Osteoblast (primary cell): ENCODE results near the gene SUPT16H. TPM values are rescaled to one million over a fixed set of nuclear protein-coding genes. Genes with fewer than 3 reads are reported as not detected.
"Not testable (repeated sequence)": the region's sequence is repeated elsewhere in the genome, so short reads cannot be mapped to it uniquely, and the experiment has no call there.

Source experiments
- DNase-seq: peaks from one replicate; pipeline ENCODE4 v3.0.0; 2011; ENCODE audit warnings: low spot score, mixed read lengths; ENCODE audit not compliant: insufficient read length; ENCODE audit errors: missing footprints
- H2AFZ ChIP-seq: 2 replicates; pipeline ENCODE4 v1.6.0; 2011; ENCODE audit warnings: mild to moderate bottlenecking, low read length
- H3K27ac ChIP-seq: 2 replicates; pipeline ENCODE4 v1.5.1; 2011; ENCODE audit warnings: mild to moderate bottlenecking, low read depth, low read length, moderate library complexity
- H3K27me3 ChIP-seq: 2 replicates; pipeline ENCODE4 v1.6.0; 2012; ENCODE audit warnings: mild to moderate bottlenecking, control low read depth, inconsistent platforms, low read length, moderate library complexity; ENCODE audit not compliant: insufficient read depth
- H3K36me3 ChIP-seq: 2 replicates; pipeline ENCODE4 v1.5.1; 2011; ENCODE audit warnings: mild to moderate bottlenecking, low read length, control low read depth, moderate library complexity; ENCODE audit not compliant: insufficient read depth
- H3K4me1 ChIP-seq: 2 replicates; pipeline ENCODE4 v1.5.1; 2011; ENCODE audit warnings: mild to moderate bottlenecking, low read length, control low read depth, moderate library complexity; ENCODE audit not compliant: insufficient read depth
- H3K4me2 ChIP-seq: 2 replicates; pipeline ENCODE4 v1.6.0; 2011; ENCODE audit warnings: mild to moderate bottlenecking, low read length; ENCODE audit not compliant: insufficient read depth
- H3K4me3 ChIP-seq: fragments of 200-600 bp; sonication (generic); 3 replicates; pipeline ENCODE4 v1.5.1; 2012; ENCODE audit warnings: mild to moderate bottlenecking, low read length, inconsistent platforms; ENCODE audit not compliant: insufficient read depth
- H3K79me2 ChIP-seq: 2 replicates; pipeline ENCODE4 v1.6.0; 2012; ENCODE audit warnings: mild to moderate bottlenecking, low read length, control low read depth, inconsistent platforms; ENCODE audit not compliant: insufficient read depth
- H3K9me3 ChIP-seq: 2 replicates; pipeline ENCODE4 v1.5.1; 2011; ENCODE audit warnings: low read depth, low read length, control low read depth
- H4K20me1 ChIP-seq: 2 replicates; pipeline ENCODE4 v1.6.0; 2012; ENCODE audit warnings: mild to moderate bottlenecking, low read length, control low read depth; ENCODE audit not compliant: insufficient read depth
- CTCF ChIP-seq: IDR thresholded peaks from 2 replicates; pipeline ENCODE4 v1.5.1; 2011; ENCODE audit warnings: mild to moderate bottlenecking, low read depth, low read length, moderate library complexity; ENCODE audit errors: extremely low read depth
- total RNA-seq: library from RNA; depleted of rRNA; stranded (reverse); fragments of >200 nt; gene quantifications from 2 replicates; pipeline ENCODE4 v1.2.3, GENCODE V29; 2012

Gene SUPT16H
- total RNA-seq, 1 donor = 72.0 TPM

- Histone ChIP-seq H3K4me1 (peaks cover 20% of the 10 kb centered on the region), H4K20me1 (peaks cover 10% of the 10 kb centered on the region), H3K79me2 (peaks cover 66% of the 10 kb centered on the region), H2AFZ (no peak overlapping the region), H3K27ac (peak overlapping the region; percentile 100), H3K9me3 (no peaks in the 10 kb centered on the region), H3K4me2 (peak overlapping the region; percentile 90), H3K27me3 (no peaks in the 10 kb centered on the region), H3K4me3 (peak overlapping the region; percentile 11), H3K36me3 (peaks cover 14% of the 10 kb centered on the region)
- TF ChIP-seq CTCF = no peak
- DNase-seq = no peak
Measured at GRCh38 chr14:21382095-21382494, 1.7 kb downstream of the SUPT16H start.

- H3K4me1 ChIP-seq = peaks cover 12% of the 10 kb centered on the region
- no peak for TF ChIP-seq CTCF
- H2AFZ ChIP-seq = no peak overlapping the region
- H3K9me3 ChIP-seq = no peaks in the 10 kb centered on the region
- H3K36me3 ChIP-seq = no peaks in the 10 kb centered on the region
- no peak overlapping the region for H3K27ac ChIP-seq
- DNase-seq = no peak
- peaks cover 14% of the 10 kb centered on the region for H4K20me1 ChIP-seq
- H3K27me3 ChIP-seq = no peaks in the 10 kb centered on the region
- peaks cover 94% of the 10 kb centered on the region for H3K79me2 ChIP-seq
- H3K4me2 ChIP-seq = no peak overlapping the region
- H3K4me3 ChIP-seq = no peak overlapping the region
Measured at GRCh38 chr14:21379338-21379737, 4.5 kb downstream of the SUPT16H start.

DNA sequence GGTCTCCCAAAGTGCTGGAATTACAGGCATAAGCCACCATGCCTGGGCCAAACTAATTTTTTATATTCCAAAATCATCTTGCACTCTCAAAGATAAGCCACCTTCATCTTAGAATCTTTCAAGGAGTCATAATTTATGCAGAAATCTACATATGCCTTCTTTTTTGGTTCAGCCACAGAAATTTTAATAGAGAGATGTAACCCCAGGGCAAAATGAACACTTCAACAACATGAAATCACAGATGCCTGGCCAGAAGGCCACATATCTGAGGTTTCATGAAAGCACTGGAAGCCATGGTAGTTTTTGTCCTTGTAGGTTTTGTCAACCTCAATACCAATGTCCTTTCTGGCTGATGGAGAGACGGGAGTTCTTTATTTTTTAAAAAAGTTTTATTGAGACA, 9.8 kb downstream of the SUPT16H start:
- no peaks in the 10 kb centered on the region for H3K27me3 ChIP-seq
- no peak overlapping the region for H2AFZ ChIP-seq
- no peaks in the 10 kb centered on the region for H3K9me3 ChIP-seq
- H3K79me2 ChIP-seq = peaks cover 67% of the 10 kb centered on the region
- H3K36me3 ChIP-seq = peaks cover 28% of the 10 kb centered on the region
- DNase-seq = no peak
- no peaks in the 10 kb centered on the region for H3K4me1 ChIP-seq
- peaks cover 4% of the 10 kb centered on the region for H4K20me1 ChIP-seq
- no peak overlapping the region for H3K4me3 ChIP-seq
- no peak overlapping the region for H3K27ac ChIP-seq
- no peak overlapping the region for H3K4me2 ChIP-seq
- no peak for TF ChIP-seq CTCF

DNA sequence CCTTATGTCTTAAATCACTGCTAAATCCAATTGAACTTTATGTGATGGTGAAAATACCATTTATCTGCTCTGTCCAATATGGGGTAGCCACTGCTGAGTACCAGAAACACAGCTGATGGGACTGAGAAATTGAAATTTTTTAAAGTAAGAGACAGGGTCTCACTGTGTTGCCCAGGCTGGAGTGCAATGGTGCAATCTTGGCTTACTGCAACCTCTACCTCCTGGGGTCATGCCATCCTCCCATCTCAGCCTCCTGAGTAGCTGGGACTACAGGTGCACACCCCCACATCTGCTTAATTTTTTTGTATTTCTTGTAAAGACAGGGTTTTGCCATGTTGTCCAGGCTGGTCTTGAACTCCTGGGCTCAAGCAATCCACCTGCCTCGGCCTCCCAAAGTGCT, 11.0 kb downstream of the SUPT16H start:
- H3K4me3 ChIP-seq, H3K27me3 ChIP-seq, H3K9me3 ChIP-seq, DNase-seq, H3K4me1 ChIP-seq, H3K4me2 ChIP-seq, H4K20me1 ChIP-seq, H2AFZ ChIP-seq, H3K27ac ChIP-seq: not testable (repeated sequence)
- H3K36me3 ChIP-seq = peaks cover 40% of the 10 kb centered on the region
- H3K79me2 ChIP-seq = peaks cover 55% of the 10 kb centered on the region
